IPS-18a (cell line): ENCODE measurements around the gene PSMG4.

Experiments
- H3K27ac ChIP-seq: one replicate; pipeline ENCODE4 v1.5.1; 2013; ENCODE audit warnings: low read length
- H3K27me3 ChIP-seq: one replicate; pipeline ENCODE4 v1.6.1; 2013; ENCODE audit warnings: mild to moderate bottlenecking, low read length; ENCODE audit not compliant: control insufficient read depth, insufficient read depth
- H3K36me3 ChIP-seq: one replicate; pipeline ENCODE4 v1.6.1; 2013; ENCODE audit warnings: low read depth, low read length; ENCODE audit not compliant: control insufficient read depth
- H3K4me1 ChIP-seq: one replicate; pipeline ENCODE4 v1.6.1; 2013; ENCODE audit warnings: low read depth, low read length; ENCODE audit not compliant: control insufficient read depth
- H3K4me3 ChIP-seq: one replicate; pipeline ENCODE4 v1.5.1; 2013; ENCODE audit warnings: low read length
- H3K9ac ChIP-seq: one replicate; pipeline ENCODE4 v1.6.1; 2013; ENCODE audit warnings: mild to moderate bottlenecking, low read length, moderate library complexity
- H3K9me3 ChIP-seq: one replicate; pipeline ENCODE4 v1.6.1; 2013; ENCODE audit warnings: low read depth, low read length; ENCODE audit not compliant: control insufficient read depth

The PSMG4 gene

GRCh38 chr6:3316331-3316730 is 57.6 kb downstream of the PSMG4 start:
- Histone ChIP-seq H3K36me3 (no peaks in the 10 kb centered on the region), H3K4me1 (no peaks in the 10 kb centered on the region), H3K27me3 (no peaks in the 10 kb centered on the region), H3K9me3 (no peaks in the 10 kb centered on the region), H3K4me3 (no peak overlapping the region), H3K27ac (no peak overlapping the region), H3K9ac (no peak overlapping the region)

GRCh38 chr6:3316818-3317217 is 58.1 kb downstream of the PSMG4 start:
- Histone ChIP-seq H3K27ac (no peak overlapping the region), H3K4me3 (no peak overlapping the region), H3K36me3 (no peaks in the 10 kb centered on the region), H3K27me3 (no peaks in the 10 kb centered on the region), H3K9ac (no peak overlapping the region), H3K4me1 (no peaks in the 10 kb centered on the region), H3K9me3 (no peaks in the 10 kb centered on the region)
